Right cardiac atrium (tissue), 5 donors: Measurements from ENCODE around the gene NUS1. TPM values are rescaled to one million over a fixed set of nuclear protein-coding genes. Genes with fewer than 3 reads are reported as not detected.
A peak's percentile ranks its signal among the peaks of the same experiment; 100 is the strongest.
"Not testable (repeated sequence)": the region's sequence is repeated elsewhere in the genome, so short reads cannot be mapped to it uniquely, and the experiment has no call there.

Experiments used
- ATAC-seq, 2 donors: fragments of 200-7000 bp; cut with Tn5 transposase; one replicate each; pipeline versions ENCODE4 v1.8.0 to v1.9.1; 2020; ENCODE audit warnings: moderate library complexity in 2 of 2, mild to moderate bottlenecking in 1 of 2
- DNase-seq, 3 donors: peaks; one replicate each; pipeline ENCODE4 v3.0.0-alpha.2; 2020
- H3K27ac ChIP-seq: one replicate; pipeline ENCODE4 v1.5.1; 2013; ENCODE audit warnings: mild to moderate bottlenecking, low read length, control low read depth, moderate library complexity
- H3K27me3 ChIP-seq: one replicate; pipeline ENCODE4 v1.6.1; 2013; ENCODE audit not compliant: control insufficient read depth, insufficient read depth
- H3K4me1 ChIP-seq: one replicate; pipeline ENCODE4 v1.6.1; 2013; ENCODE audit warnings: low read length; ENCODE audit not compliant: control insufficient read depth, insufficient read depth
- H3K4me3 ChIP-seq: one replicate; pipeline ENCODE4 v1.5.1; 2013; ENCODE audit warnings: low read length, control low read depth
- H3K9me3 ChIP-seq: one replicate; pipeline ENCODE4 v1.6.1; 2013; ENCODE audit warnings: low read length; ENCODE audit not compliant: control insufficient read depth
- WGBS: extraction: QIAGEN DNeasy Blood & Tissue Kit; methylation state at CpG from one replicate; pipeline ENCODE4 v1.1.7; 2013; 5-methylcytosine and 5-hydroxymethylcytosine counted together
- intact Hi-C, 4 donors: fragments of 100-400 bp; cut with DNase I; formaldehyde crosslinking; loops; one replicate each; pipeline versions ENCODE4 v1.11.0 to v1.14.0; 2022 to 2023
- long read RNA-seq, 4 donors: library from polyadenylated mRNA; unstranded; transcript quantifications; one replicate each; pipeline ENCODE4 v2.0.0, GENCODE V29; 2020 to 2021
- polyA plus RNA-seq: library from polyadenylated mRNA; stranded (reverse); fragments of 200-250 nt; gene quantifications from one replicate; pipeline ENCODE4 v1.2.3, GENCODE V29; 2013
- total RNA-seq, 4 donors: library from RNA; stranded (reverse); fragmentation: NEBNext Ultra II Directional; extraction: Animal tissue kit (Norgen Biotek cat#: 25700); gene quantifications; one replicate each; pipeline ENCODE4 v1.2.1, GENCODE V29; 2021
- donor health status: healthy with polysubstance abuse.
- donor health status: DM: no; HTN: yes; CAD: no.
- donor health status: DM: no; HTN: no; CAD: no.
- donor health status: DM: no; HTN: yes; CAD: no; lungs with severe emphysema.
- donor health status: DM: yes; HTN: yes; CAD: no.

Gene NUS1
- total RNA-seq (10 to 100 TPM; 17.9 to 23.2 (median 18.7) TPM), polyA plus RNA-seq (12.5 TPM)
- long read RNA-seq, donor 1, full-length matches to known transcripts, result 13 of 18 reads
- long read RNA-seq, donor 1, partial matches to known transcripts, result 0 of 18 reads
- long read RNA-seq, donor 1, other reads (novel, unspliced or antisense), result 5 of 18 reads
- long read RNA-seq, donor 2, full-length matches to known transcripts, result 15 of 16 reads
- long read RNA-seq, donor 2, partial matches to known transcripts, result 0 of 16 reads
- long read RNA-seq, donor 2, other reads (novel, unspliced or antisense), result 1 of 16 reads
- long read RNA-seq, donor 3, full-length matches to known transcripts, result 15 of 29 reads
- long read RNA-seq, donor 3, partial matches to known transcripts, result 6 of 29 reads
- long read RNA-seq, donor 3, other reads (novel, unspliced or antisense), result 8 of 29 reads
- long read RNA-seq, donor 4, full-length matches to known transcripts, result 6 of 7 reads
- long read RNA-seq, donor 4, partial matches to known transcripts, result 1 of 7 reads
- long read RNA-seq, donor 4, other reads (novel, unspliced or antisense), result 0 of 7 reads

GRCh38 chr6:117674991-117675657, at the start of gene NUS1:
Gene NUS1, plus strand, starts transcription at chr6:117675469. Its CDS starts 202 bp downstream, at chr6:117675671.
- Histone ChIP-seq H3K27ac (peak within 1 kb of the TSS; percentile 2), H3K4me1 (no peaks in the 10 kb centered on the region), H3K9me3 (no peaks in the 10 kb centered on the region), H3K27me3 (no peaks in the 10 kb centered on the region), H3K4me3 (peak within 1 kb of the TSS; percentile 83)
- DNase-seq (peak; percentile 98 to 99 (median 99)), ATAC-seq (peak; percentile 100)
- WGBS, result under 1% methylated on average over 53 of the region's 53 CpGs
- intact Hi-C loops, result no loop called here

- no peaks in the 10 kb centered on the region for H3K27me3 ChIP-seq
- DNase-seq (no peak), ATAC-seq (no peak)
- no peak overlapping the region for H3K27ac ChIP-seq
- H3K9me3 ChIP-seq, result no peaks in the 10 kb centered on the region
- H3K4me3 ChIP-seq, result no peak overlapping the region
- intact Hi-C loops, result no loop called here
- H3K4me1 ChIP-seq, result no peaks in the 10 kb centered on the region
These were observed 47.7 kb upstream of the NUS1 start for GRCh38 chr6:117627533-117627932.

GRCh38 chr6:117629119-117629660, 46.1 kb upstream of the NUS1 start:
- no peaks in the 10 kb centered on the region for H3K27me3 ChIP-seq
- WGBS, result 69% methylated on average over 1 of the region's 1 CpG
- intact Hi-C loops, result no loop called here
- ATAC-seq, result no peak
- H3K4me1 ChIP-seq, result no peaks in the 10 kb centered on the region
- no peak overlapping the region for H3K27ac ChIP-seq
- DNase-seq, result no peak
- H3K9me3 ChIP-seq, result no peaks in the 10 kb centered on the region
- H3K4me3 ChIP-seq, result no peak overlapping the region

- Histone ChIP-seq H3K9me3 (no peaks in the 10 kb centered on the region), H3K27ac (no peak overlapping the region), H3K4me1 (no peaks in the 10 kb centered on the region), H3K27me3 (no peaks in the 10 kb centered on the region), H3K4me3 (no peak overlapping the region)
- intact Hi-C loops, result no loop called here
- WGBS, result 84% methylated on average over 1 of the region's 1 CpG
- no peak for ATAC-seq
- no peak for DNase-seq
These were observed 37.5 kb upstream of the NUS1 start for GRCh38 chr6:117637770-117638169.

- DNase-seq, result no peak
- intact Hi-C loops, result no loop called here
- 94% methylated on average over 2 of the region's 2 CpGs for WGBS
These were observed 32.3 kb upstream of the NUS1 start for GRCh38 chr6:117642976-117643375.

GRCh38 chr6:117651984-117652383, 23.3 kb upstream of the NUS1 start:
- H3K27me3 ChIP-seq, H3K9me3 ChIP-seq, DNase-seq, intact Hi-C loops, H3K27ac ChIP-seq, H3K4me3 ChIP-seq, H3K4me1 ChIP-seq, ATAC-seq: not testable (repeated sequence)
- 85% methylated on average over 3 of the region's 3 CpGs for WGBS

More at GRCh38 chr6:117642976-117643375, 32.3 kb upstream of the NUS1 start:
- ATAC-seq, result no peak
- no peaks in the 10 kb centered on the region for H3K9me3 ChIP-seq
- no peak overlapping the region for H3K27ac ChIP-seq
- H3K4me3 ChIP-seq, result no peak overlapping the region
- no peaks in the 10 kb centered on the region for H3K4me1 ChIP-seq
- H3K27me3 ChIP-seq, result no peaks in the 10 kb centered on the region

GRCh38 chr6:117653949-117654348, 21.3 kb upstream of the NUS1 start:
- intact Hi-C loops, result no loop called here
- no peaks in the 10 kb centered on the region for H3K9me3 ChIP-seq
- no peak for ATAC-seq
- no peaks in the 10 kb centered on the region for H3K27me3 ChIP-seq
- H3K4me3 ChIP-seq, result no peak overlapping the region
- DNase-seq, result no peak
- 72% methylated on average over 2 of the region's 2 CpGs for WGBS
- no peak overlapping the region for H3K27ac ChIP-seq
- no peaks in the 10 kb centered on the region for H3K4me1 ChIP-seq

GRCh38 chr6:117655380-117655779, 19.9 kb upstream of the NUS1 start:
- no peaks in the 10 kb centered on the region for H3K4me1 ChIP-seq
- 81% methylated on average over 2 of the region's 2 CpGs for WGBS
- ATAC-seq (no peak), DNase-seq (no peak)
- H3K27me3 ChIP-seq, result no peaks in the 10 kb centered on the region
- intact Hi-C loops, result no loop called here
- H3K4me3 ChIP-seq, result no peak overlapping the region
- no peak overlapping the region for H3K27ac ChIP-seq
- no peaks in the 10 kb centered on the region for H3K9me3 ChIP-seq

- no peaks in the 10 kb centered on the region for H3K4me1 ChIP-seq
- WGBS, result 68% methylated on average over 1 of the region's 1 CpG
- no peaks in the 10 kb centered on the region for H3K9me3 ChIP-seq
- H3K27me3 ChIP-seq, result no peaks in the 10 kb centered on the region
- no peak overlapping the region for H3K4me3 ChIP-seq
- no peak overlapping the region for H3K27ac ChIP-seq
- intact Hi-C loops, result no loop called here
- ATAC-seq (no peak), DNase-seq (no peak)
These were observed 8.4 kb upstream of the NUS1 start for GRCh38 chr6:117666881-117667280.

- intact Hi-C loops, result no loop called here
These were observed 6.5 kb upstream of the NUS1 start for GRCh38 chr6:117668736-117669135.

GRCh38 chr6:117674503-117674902, 766 bp upstream of the NUS1 start:
- no peak for DNase-seq
- WGBS, result 65% methylated on average over 10 of the region's 10 CpGs
- intact Hi-C loops, result no loop called here
- Histone ChIP-seq H3K4me1 (no peaks in the 10 kb centered on the region), H3K9me3 (no peaks in the 10 kb centered on the region), H3K27me3 (no peaks in the 10 kb centered on the region), H3K27ac (no peak overlapping the region), H3K4me3 (peak overlapping the region; percentile 73)
- ATAC-seq, result no peak

More at GRCh38 chr6:117668736-117669135, 6.5 kb upstream of the NUS1 start:
- Histone ChIP-seq H3K27me3 (no peaks in the 10 kb centered on the region), H3K9me3 (no peaks in the 10 kb centered on the region), H3K4me3 (no peak overlapping the region), H3K4me1 (no peaks in the 10 kb centered on the region), H3K27ac (no peak overlapping the region)
- DNase-seq (no peak), ATAC-seq (no peak)
